Thyroid gland (tissue), 4 donors: ENCODE data around the gene ACAN.

Source experiments
- CTCF ChIP-seq, 6 experiments: fragments of 200-600 bp in 3 of 6; fragments of 450-650 bp in 3 of 6; sonication (generic) in 3 of 6; IDR thresholded peaks; one replicate each; pipeline ENCODE4 v1.5.1; 2016 to 2019; ENCODE audit warnings: antibody characterized with exemption in 6 of 6, mild to moderate bottlenecking in 2 of 6, inconsistent platforms in 1 of 6, moderate library complexity in 1 of 6
- POLR2A ChIP-seq, 2 donors: fragments of 450-650 bp; IDR thresholded peaks; one replicate each; pipeline ENCODE4 v1.6.1; 2017; ENCODE audit warnings: antibody characterized with exemption in 2 of 2, mild to moderate bottlenecking in 2 of 2, moderate library complexity in 1 of 2

DNA sequence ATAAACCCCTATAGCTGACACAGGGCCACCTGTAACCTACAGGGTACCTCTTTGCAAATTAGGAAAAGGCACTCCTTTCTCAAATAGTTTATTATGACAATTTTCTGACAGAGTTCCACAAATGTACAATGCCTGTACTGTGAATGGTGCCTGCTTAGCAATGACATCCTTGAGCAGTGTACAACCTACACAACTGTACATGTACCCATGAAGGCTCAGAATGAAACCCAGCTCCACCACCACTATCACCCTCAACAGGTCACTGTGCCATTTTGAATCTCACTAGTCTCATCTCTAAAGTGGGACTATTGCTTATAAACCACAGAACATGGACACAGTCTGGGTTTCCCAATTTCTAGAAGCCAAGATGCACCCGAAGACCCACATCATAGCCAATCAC is 102.9 kb downstream of the ACAN start:
- TF ChIP-seq CTCF (IDR thresholded peaks at IDR 0.05) = no peak
- TF ChIP-seq POLR2A (IDR thresholded peaks at IDR 0.05) = no peak
